OCI-LY1 (cell line): Measurements from ENCODE around the gene RALGPS2.

Experiments
- CTCF ChIP-seq: fragments of 200-600 bp; sonication (generic), shearing (Covaris generic); IDR thresholded peaks from 2 replicates; pipeline ENCODE4 v1.5.1; 2017; ENCODE audit warnings: mild to moderate bottlenecking, antibody characterized with exemption, low read length, moderate library complexity, mixed read lengths
- EZH2 ChIP-seq: fragments of 200-600 bp; sonication (generic), shearing (Covaris generic); IDR thresholded peaks from 2 replicates; pipeline ENCODE4 v1.8.0; 2017; ENCODE audit warnings: borderline replicate concordance, mixed run types, mild to moderate bottlenecking, antibody characterized with exemption, low read length, moderate library complexity, mixed read lengths

- TF ChIP-seq CTCF (no peak), EZH2 (no peak)
These were observed 692 bp upstream of the RALGPS2 start for GRCh38 chr1:178724376-178724727.
